ENCODE data around the gene HS3ST5. TPM values are rescaled to one million over a fixed set of nuclear protein-coding genes. Genes with fewer than 3 reads are reported as not detected.
A peak's percentile ranks its signal among the peaks of the same experiment; 100 is the strongest.

HS3ST5 gene
- total RNA-seq, 1 donor from 2014 or later, result 1.9 TPM

GRCh38 chr6:114135363-114135971 is 207.4 kb downstream of the HS3ST5 start:
- no peak for DNase-seq (ENCODE audit: low spot score)
- no peak for ATAC-seq
- intact Hi-C loops (cut with DNase I), result no loop called here

- no peak for ATAC-seq
- DNase-seq (ENCODE audit: low spot score), result no peak
- intact Hi-C loops (cut with DNase I), result no loop called here
Measured at GRCh38 chr6:114133816-114134215, 209.0 kb downstream of the HS3ST5 start.

- intact Hi-C loops (cut with DNase I), result no loop called here
- ATAC-seq (no peak), DNase-seq (ENCODE audit: low spot score) (no peak)
Measured at GRCh38 chr6:114131945-114132344, 210.9 kb downstream of the HS3ST5 start.

- intact Hi-C loops (cut with DNase I), result no loop called here
- DNase-seq (ENCODE audit: low spot score), result no peak
- ATAC-seq, result no peak
Measured at GRCh38 chr6:114125576-114125975, 217.2 kb downstream of the HS3ST5 start.

- ATAC-seq (no peak), DNase-seq (ENCODE audit: low spot score) (no peak)
- intact Hi-C loops (cut with DNase I), result no loop called here
Measured at GRCh38 chr6:114121913-114122662, 220.7 kb downstream of the HS3ST5 start.

GRCh38 chr6:114119056-114119455 is 223.8 kb downstream of the HS3ST5 start:
- intact Hi-C loops (cut with DNase I), result no loop called here
- DNase-seq (ENCODE audit: low spot score), result no peak
- ATAC-seq, result no peak

GRCh38 chr6:114115652-114116051 is 227.2 kb downstream of the HS3ST5 start:
- intact Hi-C loops (cut with DNase I), result no loop called here
- ATAC-seq (no peak), DNase-seq (ENCODE audit: low spot score) (no peak)

GRCh38 chr6:114108119-114109002 is 234.5 kb downstream of the HS3ST5 start:
- ATAC-seq (peak; percentile 55), DNase-seq (ENCODE audit: low spot score) (peak; percentile 85)
- intact Hi-C loops (cut with DNase I), result no loop called here

- intact Hi-C loops (cut with DNase I), result no loop called here
- DNase-seq (ENCODE audit: low spot score), result no peak
- ATAC-seq, result no peak
Measured at GRCh38 chr6:114106020-114106419, 236.8 kb downstream of the HS3ST5 start.

GRCh38 chr6:114101255-114101654 is 241.6 kb downstream of the HS3ST5 start:
- DNase-seq (ENCODE audit: low spot score) (no peak), ATAC-seq (no peak)
- intact Hi-C loops (cut with DNase I), result no loop called here

GRCh38 chr6:114100215-114100994 is 242.4 kb downstream of the HS3ST5 start:
- ATAC-seq (no peak), DNase-seq (ENCODE audit: low spot score) (no peak)
- intact Hi-C loops (cut with DNase I), result no loop called here

GRCh38 chr6:114096561-114097172 is 246.2 kb downstream of the HS3ST5 start:
- no peak for ATAC-seq
- intact Hi-C loops (cut with DNase I), result no loop called here
- DNase-seq (ENCODE audit: low spot score), result no peak

GRCh38 chr6:114092943-114093342 is 249.9 kb downstream of the HS3ST5 start:
- DNase-seq (ENCODE audit: low spot score) (no peak), ATAC-seq (no peak)
- intact Hi-C loops (cut with DNase I), result no loop called here

- DNase-seq (ENCODE audit: low spot score), result no peak
- intact Hi-C loops (cut with DNase I), result no loop called here
- no peak for ATAC-seq
Measured at GRCh38 chr6:114090626-114091025, 252.2 kb downstream of the HS3ST5 start.

GRCh38 chr6:114087496-114087895 is 255.3 kb downstream of the HS3ST5 start:
- intact Hi-C loops (cut with DNase I), result no loop called here
- no peak for ATAC-seq
- DNase-seq (ENCODE audit: low spot score), result no peak

GRCh38 chr6:114085211-114085610 is 257.6 kb downstream of the HS3ST5 start:
- peak; percentile 22 for ATAC-seq
- intact Hi-C loops (cut with DNase I), result no loop called here
- DNase-seq (ENCODE audit: low spot score), result no peak

- DNase-seq (ENCODE audit: low spot score), result peak; percentile 73
- peak; percentile 26 for ATAC-seq
- intact Hi-C loops (cut with DNase I), result no loop called here
Measured at GRCh38 chr6:114084327-114084890, 258.4 kb downstream of the HS3ST5 start.

GRCh38 chr6:114083251-114083650 is 259.6 kb downstream of the HS3ST5 start:
- DNase-seq (ENCODE audit: low spot score), result no peak
- intact Hi-C loops (cut with DNase I), result no loop called here
- no peak for ATAC-seq

Data from sciatic nerve (tissue), 2 donors.